ENCODE results near the gene C17orf75.

DNA sequence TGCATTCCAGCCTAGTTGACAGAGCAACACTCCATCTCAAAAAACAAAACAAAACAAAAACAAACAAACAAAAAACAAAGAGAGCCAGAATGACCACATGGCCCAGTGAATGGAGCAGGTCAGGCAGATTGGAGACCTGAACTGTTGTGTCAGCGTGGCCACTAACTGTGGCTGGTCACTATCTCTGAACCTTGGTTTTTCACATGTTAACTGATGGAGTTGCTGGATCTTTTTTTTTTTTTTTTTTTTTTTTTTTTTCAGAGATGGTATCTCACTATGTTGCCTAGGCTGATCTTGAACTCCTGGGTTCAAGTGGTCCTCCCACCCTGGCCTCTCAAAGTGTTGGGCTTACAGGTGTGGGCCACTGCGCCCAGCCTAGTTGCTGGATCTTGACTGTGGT lies 44.5 kb downstream of the C17orf75 start:
- TF ChIP-seq, protein P1, sequence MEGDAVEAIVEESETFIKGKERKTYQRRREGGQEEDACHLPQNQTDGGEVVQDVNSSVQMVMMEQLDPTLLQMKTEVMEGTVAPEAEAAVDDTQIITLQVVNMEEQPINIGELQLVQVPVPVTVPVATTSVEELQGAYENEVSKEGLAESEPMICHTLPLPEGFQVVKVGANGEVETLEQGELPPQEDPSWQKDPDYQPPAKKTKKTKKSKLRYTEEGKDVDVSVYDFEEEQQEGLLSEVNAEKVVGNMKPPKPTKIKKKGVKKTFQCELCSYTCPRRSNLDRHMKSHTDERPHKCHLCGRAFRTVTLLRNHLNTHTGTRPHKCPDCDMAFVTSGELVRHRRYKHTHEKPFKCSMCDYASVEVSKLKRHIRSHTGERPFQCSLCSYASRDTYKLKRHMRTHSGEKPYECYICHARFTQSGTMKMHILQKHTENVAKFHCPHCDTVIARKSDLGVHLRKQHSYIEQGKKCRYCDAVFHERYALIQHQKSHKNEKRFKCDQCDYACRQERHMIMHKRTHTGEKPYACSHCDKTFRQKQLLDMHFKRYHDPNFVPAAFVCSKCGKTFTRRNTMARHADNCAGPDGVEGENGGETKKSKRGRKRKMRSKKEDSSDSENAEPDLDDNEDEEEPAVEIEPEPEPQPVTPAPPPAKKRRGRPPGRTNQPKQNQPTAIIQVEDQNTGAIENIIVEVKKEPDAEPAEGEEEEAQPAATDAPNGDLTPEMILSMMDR (IDR thresholded peaks at IDR 0.05), result no peak
- TF ChIP-seq POLR2A (IDR thresholded peaks at IDR 0.05), result no peak
